Hepatocyte (in vitro differentiated cells): ENCODE data around the gene VASH1.

Experiments
- CTCF ChIP-seq: fragments of 200-600 bp; sonication (generic); IDR thresholded peaks from 2 replicates; pipeline ENCODE4 v1.5.1; 2016; ENCODE audit warnings: antibody characterized with exemption, mild to moderate bottlenecking; ENCODE audit not compliant: poor library complexity
- EZH2 ChIP-seq: fragments of 200-600 bp; sonication (generic); IDR thresholded peaks from 2 replicates; pipeline ENCODE4 v1.6.1; 2016; ENCODE audit warnings: antibody characterized with exemption, mild to moderate bottlenecking, borderline replicate concordance
- EZH2phosphoT487 ChIP-seq: fragments of 200-600 bp; sonication (generic); IDR thresholded peaks from one replicate; pipeline ENCODE4 v1.6.1; 2018; ENCODE audit warnings: antibody characterized with exemption, mild to moderate bottlenecking, low read depth, moderate library complexity; ENCODE audit not compliant: unreplicated experiment, severe bottlenecking

GRCh38 chr14:76775695-76776427 is 14.6 kb downstream of the VASH1 start:
- TF ChIP-seq CTCF (no peak), EZH2phosphoT487 (no peak), EZH2 (no peak)
